ENCODE measurements around the gene RIMS1.
"Not testable (repeated sequence)": the region's sequence is repeated elsewhere in the genome, so short reads cannot be mapped to it uniquely, and the experiment has no call there.

Gene RIMS1

GRCh38 chr6:71982389-71982788 lies 96.0 kb downstream of the RIMS1 start:
- DNase-seq (ENCODE audit: low read depth in 2 of 2), result no peak

GRCh38 chr6:71983131-71983530 lies 96.8 kb downstream of the RIMS1 start:
- DNase-seq (ENCODE audit: low read depth in 2 of 2), result no peak

- DNase-seq (ENCODE audit: low read depth in 2 of 2), result no peak
Measured at GRCh38 chr6:71994705-71995271, 108.4 kb downstream of the RIMS1 start.

GRCh38 chr6:71997341-71997740 lies 111.0 kb downstream of the RIMS1 start:
- DNase-seq (ENCODE audit: low read depth in 2 of 2), result no peak

GRCh38 chr6:72002415-72002814 lies 116.1 kb downstream of the RIMS1 start:
- no peak for DNase-seq (ENCODE audit: low read depth in 2 of 2)

- not testable (repeated sequence) for DNase-seq (ENCODE audit: low read depth in 2 of 2)
Measured at GRCh38 chr6:72006591-72006990, 120.2 kb downstream of the RIMS1 start.

- no peak for DNase-seq (ENCODE audit: low read depth in 2 of 2)
Measured at GRCh38 chr6:72022830-72023229, 136.5 kb downstream of the RIMS1 start.

GRCh38 chr6:72031471-72031870 lies 145.1 kb downstream of the RIMS1 start:
- no peak for DNase-seq (ENCODE audit: low read depth in 2 of 2)

GRCh38 chr6:72032086-72032485 lies 145.7 kb downstream of the RIMS1 start:
- DNase-seq (ENCODE audit: low read depth in 2 of 2), result no peak

GRCh38 chr6:72035486-72035885 lies 149.1 kb downstream of the RIMS1 start:
- no peak for DNase-seq (ENCODE audit: low read depth in 2 of 2)

- DNase-seq (ENCODE audit: low read depth in 2 of 2), result no peak
Measured at GRCh38 chr6:72035966-72036365, 149.6 kb downstream of the RIMS1 start.

GRCh38 chr6:72037006-72037405 lies 150.7 kb downstream of the RIMS1 start:
- no peak for DNase-seq (ENCODE audit: low read depth in 2 of 2)

- no peak for DNase-seq (ENCODE audit: low read depth in 2 of 2)
Measured at GRCh38 chr6:72040111-72040510, 153.8 kb downstream of the RIMS1 start.

- no peak for DNase-seq (ENCODE audit: low read depth in 2 of 2)
Measured at GRCh38 chr6:72042088-72042487, 155.7 kb downstream of the RIMS1 start.

GRCh38 chr6:72048080-72048479 lies 161.7 kb downstream of the RIMS1 start:
- DNase-seq (ENCODE audit: low read depth in 2 of 2), result no peak

- DNase-seq (ENCODE audit: low read depth in 2 of 2), result no peak
Measured at GRCh38 chr6:72049376-72049775, 163.0 kb downstream of the RIMS1 start.

GRCh38 chr6:72061286-72061685 lies 174.9 kb downstream of the RIMS1 start:
- no peak for DNase-seq (ENCODE audit: low read depth in 2 of 2)

GRCh38 chr6:72064399-72064975 lies 178.1 kb downstream of the RIMS1 start:
- DNase-seq (ENCODE audit: low read depth in 2 of 2), result no peak

- no peak for DNase-seq (ENCODE audit: low read depth in 2 of 2)
Measured at GRCh38 chr6:72078096-72078495, 191.7 kb downstream of the RIMS1 start.

GRCh38 chr6:72080260-72080941 lies 194.1 kb downstream of the RIMS1 start:
- DNase-seq (ENCODE audit: low read depth in 2 of 2), result no peak

- DNase-seq (ENCODE audit: low read depth in 2 of 2), result no peak
Measured at GRCh38 chr6:72081871-72082270, 195.5 kb downstream of the RIMS1 start.

GRCh38 chr6:72083976-72084375 lies 197.6 kb downstream of the RIMS1 start:
- DNase-seq (ENCODE audit: low read depth in 2 of 2), result no peak

GRCh38 chr6:72084992-72085569 lies 198.7 kb downstream of the RIMS1 start:
- DNase-seq (ENCODE audit: low read depth in 2 of 2), result no peak
